Loucy (cell line): ENCODE results near the gene BNIP3.

Experiments used
- H2AFZ ChIP-seq: fragments of 200-600 bp; sonication (generic); 2 replicates; pipeline ENCODE4 v1.6.0; 2016; ENCODE audit warnings: antibody characterized with exemption, mild to moderate bottlenecking, low read length, moderate library complexity
- H3F3A ChIP-seq: fragments of 200-600 bp; 2 replicates; pipeline ENCODE4 v1.6.0; 2016; ENCODE audit warnings: antibody characterized with exemption, low read depth, mild to moderate bottlenecking
- H3K27me3 ChIP-seq: fragments of 200-600 bp; sonication (generic); 2 replicates; pipeline ENCODE4 v1.6.1; 2014; ENCODE audit warnings: low read length, mild to moderate bottlenecking; ENCODE audit not compliant: insufficient read depth, poor library complexity, severe bottlenecking
- H3K36me3 ChIP-seq: fragments of 200-600 bp; sonication (generic); 2 replicates; pipeline ENCODE4 v1.6.1; 2016; ENCODE audit warnings: low read length; ENCODE audit not compliant: insufficient read depth
- H3K4me1 ChIP-seq: fragments of 200-600 bp; sonication (generic); 2 replicates; pipeline ENCODE4 v1.5.1; 2014; ENCODE audit warnings: low read length, mild to moderate bottlenecking; ENCODE audit not compliant: insufficient read depth, poor library complexity, severe bottlenecking
- H3K4me2 ChIP-seq: fragments of 200-600 bp; sonication (generic); 2 replicates; pipeline ENCODE4 v1.6.0; 2014; ENCODE audit warnings: antibody characterized with exemption, low read length, low read depth, mild to moderate bottlenecking; ENCODE audit not compliant: poor library complexity, severe bottlenecking
- H3K4me3 ChIP-seq: fragments of 200-600 bp; sonication (generic); 2 replicates; pipeline ENCODE4 v1.5.1; 2014; ENCODE audit warnings: low read length, mild to moderate bottlenecking, mixed read lengths; ENCODE audit not compliant: poor library complexity, severe bottlenecking
- H3K79me2 ChIP-seq: fragments of 200-600 bp; sonication (generic); 2 replicates; pipeline ENCODE4 v1.6.1; 2014; ENCODE audit warnings: low read length; ENCODE audit not compliant: insufficient read depth
- H3K9ac ChIP-seq: fragments of 200-600 bp; sonication (generic); 2 replicates; pipeline ENCODE4 v1.6.0; 2014; ENCODE audit warnings: mild to moderate bottlenecking, low read depth, low read length, moderate library complexity; ENCODE audit not compliant: poor library complexity, severe bottlenecking
- H3K9me2 ChIP-seq: fragments of 200-600 bp; sonication (generic); replicated peaks from 2 replicates; pipeline ENCODE4 v1.6.1; 2016; ENCODE audit warnings: low read depth, low read length, mixed read lengths
- H3K9me3 ChIP-seq: fragments of 200-600 bp; sonication (generic); 2 replicates; pipeline ENCODE4 v1.6.1; 2014; ENCODE audit warnings: mild to moderate bottlenecking, antibody characterized with exemption, low read length, low read depth; ENCODE audit not compliant: insufficient read depth
- H4K20me1 ChIP-seq: fragments of 200-600 bp; sonication (generic); 2 replicates; pipeline ENCODE4 v1.6.0; 2014; ENCODE audit warnings: antibody characterized with exemption, low read length, mild to moderate bottlenecking; ENCODE audit not compliant: insufficient read depth, poor library complexity, severe bottlenecking
- EZH2phosphoT487 ChIP-seq: fragments of 200-600 bp; IDR thresholded peaks from 2 replicates; pipeline ENCODE4 v1.6.1; 2018; ENCODE audit warnings: antibody characterized with exemption, mild to moderate bottlenecking, moderate library complexity, borderline replicate concordance
- TF ChIP-seq, protein P1 (sequence below): fragments of 200-600 bp; sonication (generic); conservative IDR thresholded peaks from 2 replicates; pipeline ENCODE4 v1.5.1; 2014; ENCODE audit warnings: mild to moderate bottlenecking, antibody characterized with exemption, low read length

The BNIP3 gene

DNA sequence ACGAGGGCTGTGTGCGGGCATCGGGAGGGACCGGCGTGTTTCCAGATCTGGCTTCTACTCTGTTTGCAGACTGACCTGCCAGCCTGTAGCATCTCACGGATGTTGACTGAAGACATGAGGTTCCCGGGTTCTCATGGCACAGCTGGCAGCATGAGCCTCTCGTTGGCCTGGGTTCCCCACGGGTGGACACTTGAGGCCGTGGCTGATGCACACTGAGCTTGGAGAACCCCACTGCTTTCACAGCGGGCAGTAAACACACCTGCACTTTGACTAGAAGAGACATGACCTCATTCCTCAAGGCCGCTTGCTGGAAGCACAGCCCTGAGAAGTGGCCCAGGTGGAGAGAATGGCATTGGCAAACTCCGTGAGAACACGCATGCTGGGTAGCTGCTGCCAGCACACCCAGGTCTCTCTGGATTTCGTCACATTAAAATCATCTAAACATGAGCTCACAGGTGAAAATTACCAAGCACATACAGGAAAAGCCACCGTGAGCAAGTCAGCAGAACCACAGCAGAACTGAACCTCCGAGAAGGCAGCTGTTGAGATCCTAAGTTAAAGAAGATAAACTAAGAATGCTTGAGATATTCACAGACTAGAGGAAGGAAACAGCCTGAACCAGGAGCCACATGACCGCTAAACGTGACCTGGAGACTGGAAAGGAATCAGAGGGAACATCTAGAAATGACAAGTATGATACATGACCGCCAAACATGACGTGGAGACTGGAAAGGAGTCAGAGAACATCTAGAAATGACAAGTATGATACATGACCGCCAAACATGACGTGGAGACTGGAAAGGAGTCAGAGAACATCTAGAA is 32.5 kb downstream of the BNIP3 start:
- no peaks in the 10 kb centered on the region for H3K79me2 ChIP-seq
- no peaks in the 10 kb centered on the region for H4K20me1 ChIP-seq
- H3K9me3 ChIP-seq, result no peaks in the 10 kb centered on the region
- H3K4me2 ChIP-seq, result no peak overlapping the region
- H3F3A ChIP-seq, result no peaks in the 10 kb centered on the region
- no peak overlapping the region for H3K4me3 ChIP-seq
- no peak for TF ChIP-seq EZH2phosphoT487
- TF ChIP-seq, protein P1, sequence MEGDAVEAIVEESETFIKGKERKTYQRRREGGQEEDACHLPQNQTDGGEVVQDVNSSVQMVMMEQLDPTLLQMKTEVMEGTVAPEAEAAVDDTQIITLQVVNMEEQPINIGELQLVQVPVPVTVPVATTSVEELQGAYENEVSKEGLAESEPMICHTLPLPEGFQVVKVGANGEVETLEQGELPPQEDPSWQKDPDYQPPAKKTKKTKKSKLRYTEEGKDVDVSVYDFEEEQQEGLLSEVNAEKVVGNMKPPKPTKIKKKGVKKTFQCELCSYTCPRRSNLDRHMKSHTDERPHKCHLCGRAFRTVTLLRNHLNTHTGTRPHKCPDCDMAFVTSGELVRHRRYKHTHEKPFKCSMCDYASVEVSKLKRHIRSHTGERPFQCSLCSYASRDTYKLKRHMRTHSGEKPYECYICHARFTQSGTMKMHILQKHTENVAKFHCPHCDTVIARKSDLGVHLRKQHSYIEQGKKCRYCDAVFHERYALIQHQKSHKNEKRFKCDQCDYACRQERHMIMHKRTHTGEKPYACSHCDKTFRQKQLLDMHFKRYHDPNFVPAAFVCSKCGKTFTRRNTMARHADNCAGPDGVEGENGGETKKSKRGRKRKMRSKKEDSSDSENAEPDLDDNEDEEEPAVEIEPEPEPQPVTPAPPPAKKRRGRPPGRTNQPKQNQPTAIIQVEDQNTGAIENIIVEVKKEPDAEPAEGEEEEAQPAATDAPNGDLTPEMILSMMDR, result no peak
- H2AFZ ChIP-seq, result no peak overlapping the region
- no peak overlapping the region for H3K9ac ChIP-seq
- no peaks in the 10 kb centered on the region for H3K4me1 ChIP-seq
- peaks cover 85% of the 10 kb centered on the region; the same call in 1 of the 2 replicates for H3K36me3 ChIP-seq
- no peaks in the 10 kb centered on the region for H3K27me3 ChIP-seq
- no peaks in the 10 kb centered on the region for H3K9me2 ChIP-seq

DNA sequence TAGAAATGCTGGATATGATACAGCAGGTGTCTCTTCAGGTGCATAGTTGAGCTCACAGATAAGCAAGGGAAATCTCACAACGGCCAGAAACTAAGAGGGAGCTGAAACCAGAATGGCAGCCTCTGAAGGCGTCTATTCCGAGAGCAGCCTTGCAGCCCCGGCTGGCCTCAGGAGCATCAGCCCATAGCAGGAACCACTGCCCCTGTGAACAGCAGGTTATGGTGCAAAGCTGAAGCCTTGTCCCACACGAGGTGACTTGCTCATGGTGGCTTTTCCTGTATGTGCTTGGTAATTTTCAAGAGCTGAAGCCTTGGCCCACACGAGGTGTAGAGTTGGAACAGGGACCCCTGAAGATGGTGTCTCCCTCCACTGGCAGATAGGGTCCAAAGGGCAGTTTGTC is 33.2 kb downstream of the BNIP3 start:
- H4K20me1 ChIP-seq, result no peaks in the 10 kb centered on the region
- TF ChIP-seq EZH2phosphoT487, result no peak
- TF ChIP-seq, protein P1, result no peak

DNA sequence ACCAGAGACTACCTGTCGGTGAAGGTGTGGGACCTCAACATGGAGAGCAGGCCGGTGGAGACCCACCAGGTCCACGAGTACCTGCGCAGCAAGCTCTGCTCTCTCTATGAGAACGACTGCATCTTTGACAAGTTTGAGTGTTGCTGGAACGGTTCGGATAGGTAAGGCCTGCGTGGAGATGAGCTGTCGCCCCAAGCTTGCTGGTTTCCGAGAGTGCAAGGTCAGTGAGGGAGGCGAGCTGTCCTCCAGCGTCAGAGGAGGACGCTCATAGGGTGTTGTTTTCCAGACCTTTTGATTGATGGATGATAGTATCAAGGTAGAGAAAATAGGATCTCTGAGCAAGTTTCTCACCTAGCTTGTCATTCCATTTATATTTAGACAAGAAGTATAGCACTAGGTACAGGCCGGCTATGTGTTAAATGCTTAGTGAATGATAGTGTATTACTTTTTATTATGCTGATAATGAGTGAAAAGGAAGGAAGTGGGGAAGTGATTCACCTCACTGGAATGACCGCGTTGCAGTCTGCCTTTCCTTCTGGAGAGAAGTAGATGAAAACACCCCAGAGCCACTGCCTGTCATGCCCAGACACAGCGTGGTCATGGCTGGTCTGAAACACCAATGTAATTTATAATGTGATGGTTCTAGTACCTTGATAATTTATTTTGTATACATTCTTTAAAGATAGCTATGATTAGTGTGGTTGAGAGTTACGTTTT is 33.9 kb downstream of the BNIP3 start:
- Histone ChIP-seq H3K9ac (no peak overlapping the region), H3F3A (no peaks in the 10 kb centered on the region), H3K4me2 (no peak overlapping the region), H3K4me3 (no peak overlapping the region), H4K20me1 (no peaks in the 10 kb centered on the region), H3K27me3 (no peaks in the 10 kb centered on the region), H3K4me1 (no peaks in the 10 kb centered on the region), H2AFZ (no peak overlapping the region), H3K36me3 (peaks cover 88% of the 10 kb centered on the region; the same call in 1 of the 2 replicates), H3K9me3 (no peaks in the 10 kb centered on the region), H3K79me2 (peaks cover 5% of the 10 kb centered on the region; the same call in 1 of the 2 replicates), H3K9me2 (no peaks in the 10 kb centered on the region)
- no peak for TF ChIP-seq EZH2phosphoT487
- TF ChIP-seq, protein P1, result no peak

More for the DNA sequence above, 33.2 kb downstream of the BNIP3 start:
- H3K4me2 ChIP-seq, result no peak overlapping the region
- no peaks in the 10 kb centered on the region for H3K4me1 ChIP-seq
- no peaks in the 10 kb centered on the region for H3K9me2 ChIP-seq
- H2AFZ ChIP-seq, result no peak overlapping the region
- no peaks in the 10 kb centered on the region for H3F3A ChIP-seq
- H3K4me3 ChIP-seq, result no peak overlapping the region
- peaks cover 85% of the 10 kb centered on the region; the same call in 1 of the 2 replicates for H3K36me3 ChIP-seq
- no peaks in the 10 kb centered on the region for H3K9me3 ChIP-seq
- H3K79me2 ChIP-seq, result no peaks in the 10 kb centered on the region; the same call in 1 of the 2 replicates
- no peaks in the 10 kb centered on the region for H3K27me3 ChIP-seq
- H3K9ac ChIP-seq, result no peak overlapping the region
